Inflammatory macrophage treated with lipopolysaccharide for 4 hours (primary cell): Measurements from ENCODE around the gene AADACL4.
A peak's percentile ranks its signal among the peaks of the same experiment; 100 is the strongest.

Source experiments
- DNase-seq: peaks from one replicate; pipeline ENCODE4 v3.0.0-alpha.2; 2020

AADACL4 gene

GRCh38 chr1:12614402-12615158, 29.3 kb upstream of the AADACL4 start:
- DNase-seq = peak; percentile 7

GRCh38 chr1:12615159-12615864, 28.6 kb upstream of the AADACL4 start:
- peak; percentile 80 for DNase-seq

- peak; percentile 79 for DNase-seq
These were observed 27.8 kb upstream of the AADACL4 start for GRCh38 chr1:12615865-12616708.

- peak; percentile 29 for DNase-seq
These were observed 27.0 kb upstream of the AADACL4 start for GRCh38 chr1:12616709-12617373.

- no peak for DNase-seq
These were observed 26.4 kb upstream of the AADACL4 start for GRCh38 chr1:12617511-12617900.

GRCh38 chr1:12617901-12618660, 25.8 kb upstream of the AADACL4 start, which contains the start of gene DHRS3:
Gene DHRS3, minus strand, starts transcription at chr1:12618210. Its CDS starts 862 bp downstream, at chr1:12617348.
- peak; percentile 59 for DNase-seq

GRCh38 chr1:12618661-12618964, 25.3 kb upstream of the AADACL4 start:
- no peak for DNase-seq

GRCh38 chr1:12618965-12619791, 24.7 kb upstream of the AADACL4 start:
- DNase-seq = peak; percentile 64

- DNase-seq = peak; percentile 82
These were observed 23.9 kb upstream of the AADACL4 start for GRCh38 chr1:12619792-12620487.

- DNase-seq = no peak
These were observed 23.4 kb upstream of the AADACL4 start for GRCh38 chr1:12620488-12620865.

GRCh38 chr1:12620931-12621330, 23.0 kb upstream of the AADACL4 start:
- DNase-seq = no peak

- DNase-seq = no peak
These were observed 22.2 kb upstream of the AADACL4 start for GRCh38 chr1:12621346-12622335.

GRCh38 chr1:12622506-12622905, 21.4 kb upstream of the AADACL4 start:
- no peak for DNase-seq

GRCh38 chr1:12625276-12625675, 18.6 kb upstream of the AADACL4 start:
- no peak for DNase-seq

GRCh38 chr1:12626888-12627287, 17.0 kb upstream of the AADACL4 start:
- DNase-seq = no peak

GRCh38 chr1:12627296-12627695, 16.6 kb upstream of the AADACL4 start:
- no peak for DNase-seq

GRCh38 chr1:12629511-12629956, 14.4 kb upstream of the AADACL4 start:
- DNase-seq = no peak

GRCh38 chr1:12629985-12630760, 13.7 kb upstream of the AADACL4 start:
- DNase-seq = no peak
